ENCODE measurements around the gene SCLY.
"Not testable (repeated sequence)": the region's sequence is repeated elsewhere in the genome, so short reads cannot be mapped to it uniquely, and the experiment has no call there.

The SCLY gene

GRCh38 chr2:238060542-238061314 is at the start of gene SCLY:
SCLY (plus strand) TSS chr2:238061001; CDS start chr2:238061055, 54 bp downstream.
- DNase-seq (ENCODE audit: low read depth) = peak; percentile 91

DNA sequence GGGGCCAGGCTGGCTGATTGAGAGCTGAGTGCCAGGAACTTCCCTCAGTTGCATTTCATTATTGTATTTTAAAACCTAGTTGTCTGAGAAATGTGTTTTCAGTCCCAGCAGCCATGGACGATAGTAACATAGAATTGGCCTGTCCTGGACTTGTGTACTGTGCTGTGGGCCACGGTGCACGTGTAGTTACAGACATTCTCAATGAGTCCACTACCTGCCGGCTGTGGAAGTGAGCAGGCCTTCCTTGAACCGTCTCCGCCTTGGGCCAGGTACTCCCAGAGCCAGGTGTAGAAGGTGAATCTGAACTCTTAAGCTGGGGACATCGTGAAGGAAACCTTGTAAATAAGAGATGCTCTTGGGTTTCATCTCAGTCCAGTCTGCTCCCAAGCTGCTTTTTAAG is 47.0 kb upstream of the SCLY start:
- DNase-seq (ENCODE audit: low read depth) = no peak

- DNase-seq (ENCODE audit: low read depth) = no peak
Observed at GRCh38 chr2:238015705-238016104, 45.1 kb upstream of the SCLY start.

GRCh38 chr2:238016526-238016925 is 44.3 kb upstream of the SCLY start:
- DNase-seq (ENCODE audit: low read depth) = no peak

DNA sequence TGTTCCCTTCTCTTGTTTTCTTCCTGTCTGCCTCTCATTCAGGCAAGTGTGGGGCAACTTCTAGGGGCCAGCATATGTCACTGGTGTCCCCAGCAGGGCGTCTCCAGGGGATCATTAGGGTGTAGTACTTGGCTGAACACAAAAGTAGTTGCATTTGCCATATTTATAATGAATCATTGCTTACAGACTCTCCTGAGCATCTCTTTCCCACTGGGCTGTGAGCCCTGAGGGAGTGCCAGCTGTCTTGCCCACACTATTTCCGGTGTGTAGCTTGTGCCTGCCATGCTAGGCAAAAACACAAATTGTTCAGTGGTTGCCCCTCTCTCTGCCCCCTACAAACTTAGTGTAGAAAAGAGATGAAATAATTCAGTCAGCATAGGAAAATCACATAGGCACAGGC is 40.8 kb upstream of the SCLY start:
- no peak for DNase-seq (ENCODE audit: low read depth)

DNA sequence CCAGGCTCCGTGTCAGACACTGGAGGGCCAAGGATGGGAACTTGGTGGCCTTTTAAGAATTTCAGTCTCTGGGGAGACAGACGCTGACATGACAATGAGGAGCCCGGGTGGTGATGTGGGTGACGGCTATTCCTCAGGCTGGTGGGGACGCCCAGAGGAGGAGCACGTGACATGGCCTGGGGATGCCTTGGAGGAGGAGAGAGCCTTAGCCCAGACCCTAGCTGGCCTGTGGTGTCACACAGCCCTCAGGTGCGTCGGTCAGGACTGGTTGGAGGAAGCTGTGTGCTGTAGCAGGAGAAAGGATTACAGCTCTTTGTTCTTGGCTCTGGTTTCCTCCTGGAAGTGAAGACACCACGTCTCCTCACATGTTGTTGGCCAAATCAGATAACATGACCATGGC is 40.0 kb upstream of the SCLY start:
- DNase-seq (ENCODE audit: low read depth) = no peak

- no peak for DNase-seq (ENCODE audit: low read depth)
Observed at GRCh38 chr2:238021327-238021726, 39.5 kb upstream of the SCLY start.

- no peak for DNase-seq (ENCODE audit: low read depth)
Observed at GRCh38 chr2:238022594-238023157, 38.1 kb upstream of the SCLY start.

DNA sequence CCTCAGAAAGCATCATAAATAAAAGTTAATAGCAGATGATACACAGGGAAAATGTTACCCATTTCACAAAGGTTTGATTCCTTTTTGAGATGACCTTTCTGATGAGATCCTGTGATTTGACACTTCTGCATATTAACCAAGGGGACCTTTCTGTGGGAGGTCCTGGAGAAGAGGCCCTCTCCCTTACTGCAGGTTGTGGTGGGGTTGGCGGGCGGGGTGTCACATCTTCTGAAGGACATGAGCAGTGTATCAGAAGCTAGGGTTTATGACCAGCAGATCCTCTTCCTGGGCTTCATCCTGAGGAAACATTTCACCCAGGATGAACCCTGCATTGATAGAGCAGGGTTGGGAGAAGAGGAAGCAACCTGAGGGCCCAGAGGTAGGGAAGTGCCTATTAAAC is 37.2 kb upstream of the SCLY start:
- DNase-seq (ENCODE audit: low read depth) = no peak

GRCh38 chr2:238024986-238025385 is 35.8 kb upstream of the SCLY start:
- DNase-seq (ENCODE audit: low read depth) = no peak

DNA sequence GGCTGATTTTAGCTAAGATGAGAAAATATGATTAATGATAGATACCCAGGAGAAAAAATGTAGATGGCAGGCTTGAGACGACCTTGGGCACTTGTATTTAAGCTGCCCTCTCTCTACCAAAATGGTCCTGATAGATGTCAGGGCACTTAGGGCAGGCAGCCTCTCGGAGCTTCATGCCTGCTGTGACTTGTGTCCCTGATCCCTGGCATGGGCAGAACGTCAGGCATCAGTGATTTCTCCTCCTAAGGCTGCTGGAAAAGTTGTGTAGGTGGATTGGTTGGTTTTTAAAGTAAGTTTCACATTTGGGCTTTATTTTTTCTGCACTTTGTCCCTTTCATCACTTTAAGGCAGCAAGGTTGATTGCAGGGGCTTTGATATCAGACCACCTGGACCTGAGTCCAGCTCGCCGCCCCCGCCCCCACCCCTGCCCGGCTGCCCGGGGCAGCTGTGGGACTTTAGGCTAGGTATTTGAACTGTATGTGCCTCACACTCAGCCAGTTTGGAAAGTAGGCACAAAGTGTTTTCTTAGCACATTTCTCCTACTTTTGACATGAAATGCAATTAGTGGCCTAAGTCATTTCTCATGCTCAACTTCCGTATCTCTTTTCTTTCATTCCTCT is 35.0 kb upstream of the SCLY start:
- no peak for DNase-seq (ENCODE audit: low read depth)

- no peak for DNase-seq (ENCODE audit: low read depth)
Observed at GRCh38 chr2:238027058-238027457, 33.7 kb upstream of the SCLY start.

DNA sequence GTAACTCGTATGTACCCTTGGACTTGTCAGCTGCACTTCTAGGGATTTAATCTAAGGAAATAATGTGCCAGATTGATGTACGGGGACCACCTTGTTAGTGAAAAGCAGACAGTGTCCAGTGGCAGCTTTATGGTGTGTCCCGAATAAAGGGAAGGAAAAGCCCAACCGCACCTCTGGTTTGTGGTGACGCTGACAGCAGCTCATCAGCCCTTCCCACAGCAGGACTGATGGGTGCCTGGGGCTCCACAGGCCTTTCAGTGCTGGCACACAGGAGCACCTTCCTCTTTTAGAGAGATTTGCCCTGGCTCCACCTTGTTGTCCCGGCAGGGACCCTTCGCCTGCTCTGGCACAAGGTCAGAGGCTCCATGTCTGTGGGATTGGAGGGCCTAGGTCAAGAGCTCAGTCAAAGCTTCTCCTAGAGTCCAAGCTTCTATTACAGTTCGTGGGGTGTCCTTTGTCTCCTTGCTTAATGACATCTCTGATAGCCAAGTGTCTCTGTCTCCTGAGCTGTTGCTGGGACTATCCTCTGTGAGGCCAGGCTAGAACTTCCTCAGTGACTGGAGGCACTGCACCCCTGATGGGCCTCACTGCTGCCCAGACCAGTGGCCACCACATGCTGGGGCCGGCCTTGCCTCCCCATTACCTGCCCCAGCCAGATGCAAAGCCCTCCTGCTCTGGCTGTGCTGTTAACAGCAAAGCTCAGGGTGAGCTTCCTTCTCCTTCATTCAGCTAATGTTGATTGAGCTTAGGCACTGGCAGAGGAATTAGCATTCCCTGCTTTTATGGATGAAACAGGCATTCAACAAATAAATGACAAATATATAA is 33.0 kb upstream of the SCLY start:
- DNase-seq (ENCODE audit: low read depth) = no peak

- DNase-seq (ENCODE audit: low read depth) = no peak
Observed at GRCh38 chr2:238029853-238030252, 30.9 kb upstream of the SCLY start.

- DNase-seq (ENCODE audit: low read depth) = no peak
Observed at GRCh38 chr2:238030422-238031155, 30.2 kb upstream of the SCLY start.

GRCh38 chr2:238031751-238032150 is 29.1 kb upstream of the SCLY start:
- DNase-seq (ENCODE audit: low read depth) = no peak

- no peak for DNase-seq (ENCODE audit: low read depth)
Observed at GRCh38 chr2:238032755-238033337, 28.0 kb upstream of the SCLY start.

DNA sequence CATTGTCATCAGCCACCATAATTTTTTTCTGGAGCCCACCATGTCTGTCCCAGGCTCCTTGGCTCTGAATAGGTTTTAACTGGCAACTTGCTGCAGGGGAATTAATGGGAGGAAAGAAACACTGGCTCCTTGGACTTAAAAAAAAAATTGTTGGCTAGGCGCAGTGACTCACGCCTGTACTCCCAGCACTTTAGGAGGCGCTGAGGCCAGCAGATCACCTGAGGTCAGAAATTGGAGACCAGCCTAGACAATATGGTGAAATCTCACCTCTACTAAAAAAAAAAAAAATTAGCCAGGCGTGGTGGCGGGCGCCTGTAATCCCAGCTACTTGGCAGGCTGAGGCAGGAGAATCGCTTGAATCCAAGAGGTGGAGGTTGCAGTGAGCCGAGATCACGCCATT is 26.8 kb upstream of the SCLY start:
- DNase-seq (ENCODE audit: low read depth) = not testable (repeated sequence)

- DNase-seq (ENCODE audit: low read depth) = no peak
Observed at GRCh38 chr2:238038203-238038602, 22.6 kb upstream of the SCLY start.

GRCh38 chr2:238039151-238039550 is 21.6 kb upstream of the SCLY start:
- DNase-seq (ENCODE audit: low read depth) = no peak

GRCh38 chr2:238039985-238040384 is 20.8 kb upstream of the SCLY start:
- no peak for DNase-seq (ENCODE audit: low read depth)

- DNase-seq (ENCODE audit: low read depth) = no peak
Observed at GRCh38 chr2:238040918-238041317, 19.9 kb upstream of the SCLY start.

All from stimulated activated CD8-positive, alpha-beta memory T cell treated with anti-CD3 and anti-CD28 coated beads, Interleukin-15, amount 100 ng/mL, for 1 hour (primary cell).